Activated CD8-positive, alpha-beta memory T cell treated with anti-CD3 and anti-CD28 coated beads for 24 hours (primary cell): ENCODE data around the gene MAIP1.

Source experiments
- DNase-seq: peaks from one replicate; pipeline ENCODE4 v3.0.0-alpha.2; 2020

MAIP1 gene

GRCh38 chr2:199994371-199994770, 39.0 kb downstream of the MAIP1 start:
- no peak for DNase-seq

GRCh38 chr2:199994896-199995295, 39.5 kb downstream of the MAIP1 start:
- no peak for DNase-seq

GRCh38 chr2:199997296-199997695, 41.9 kb downstream of the MAIP1 start:
- no peak for DNase-seq

GRCh38 chr2:199999166-199999565, 43.8 kb downstream of the MAIP1 start:
- no peak for DNase-seq

GRCh38 chr2:200000444-200001163, 45.2 kb downstream of the MAIP1 start:
- no peak for DNase-seq

GRCh38 chr2:200003444-200003843, 48.1 kb downstream of the MAIP1 start:
- no peak for DNase-seq

- no peak for DNase-seq
Measured at GRCh38 chr2:200005675-200006074, 50.3 kb downstream of the MAIP1 start.

GRCh38 chr2:200007306-200007705, 51.9 kb downstream of the MAIP1 start:
- DNase-seq, result no peak

- no peak for DNase-seq
Measured at GRCh38 chr2:200012401-200012800, 57.0 kb downstream of the MAIP1 start.
